ENCODE results near the gene CCDC178. TPM values are rescaled to one million over a fixed set of nuclear protein-coding genes. Genes with fewer than 3 reads are reported as not detected.

Gene CCDC178
- polyA plus RNA-seq, 2 of the 4 experiments (the other 2 are of a cell fraction): 0.06 TPM; not detected in 1

GRCh38 chr18:33113416-33113815 is 327.1 kb downstream of the CCDC178 start:
- Histone ChIP-seq H3K9me3 (no peaks in the 10 kb centered on the region), H3K4me2 (no peak overlapping the region), H3K27ac (no peak overlapping the region), H3K4me1 (no peaks in the 10 kb centered on the region), H3K4me3 (no peak overlapping the region)
- DNase-seq (ENCODE audit: low read depth in 1 of 2, low spot score in 1 of 2) (no peak), ATAC-seq (no peak), FAIRE-seq (no peak)
- CTCF ChIA-PET: no interaction called here
- no peak for TF ChIP-seq MAFK (IDR thresholded peaks at IDR 0.05; ENCODE audit: partially characterized antibody)
- no peak for TF ChIP-seq MAZ (IDR thresholded peaks at IDR 0.05; ENCODE audit: borderline replicate concordance, low read depth, low read length)
- TF ChIP-seq HOXB13 (CRISPR knock-in tag; IDR thresholded peaks at IDR 0.05; ENCODE audit: low read depth): no peak
- no peak for TF ChIP-seq E2F6 (IDR thresholded peaks at IDR 0.05; ENCODE audit: borderline replicate concordance, low read depth)
- TF ChIP-seq BHLHE40 (IDR thresholded peaks at IDR 0.05; ENCODE audit: low read depth, low read length): no peak
- TF ChIP-seq JUNB (IDR thresholded peaks at IDR 0.05): no peak
- TF ChIP-seq HEYL (CRISPR knock-in tag; IDR thresholded peaks at IDR 0.05): no peak
- no peak for TF ChIP-seq HOXA7 (CRISPR knock-in tag; IDR thresholded peaks at IDR 0.05)
- no peak for TF ChIP-seq SMC3 (IDR thresholded peaks at IDR 0.05)
- no peak for TF ChIP-seq NR3C1 (IDR thresholded peaks at IDR 0.05)
- no peak for TF ChIP-seq BCL3 (IDR thresholded peaks at IDR 0.05)
- no peak for TF ChIP-seq POLR2AphosphoS2 (conservative IDR thresholded peaks at IDR 0.05; ENCODE audit: low read length)
- no peak for TF ChIP-seq FOSL2 (IDR thresholded peaks at IDR 0.05)
- TF ChIP-seq FOSL2 (CRISPR knock-in tag; IDR thresholded peaks at IDR 0.05): no peak
- TF ChIP-seq ESRRA (IDR thresholded peaks at IDR 0.05; ENCODE audit: borderline replicate concordance, low read length): no peak
- no peak for TF ChIP-seq ZSCAN20 (CRISPR knock-in tag; IDR thresholded peaks at IDR 0.05)
- POLR2A ChIA-PET: no interaction called here
- 43% methylated on average over 1 of the region's 1 CpG for WGBS (ENCODE audit: missing lambda C conversion rate)

GRCh38 chr18:33107511-33107910 is 333.0 kb downstream of the CCDC178 start:
- Histone ChIP-seq H3K9me3 (no peaks in the 10 kb centered on the region), H3K4me1 (no peaks in the 10 kb centered on the region), H3K4me2 (no peak overlapping the region), H3K27ac (no peak overlapping the region), H3K4me3 (no peak overlapping the region)
- ATAC-seq: no peak
- TF ChIP-seq MYC (IDR thresholded peaks at IDR 0.05; ENCODE audit: borderline replicate concordance, low read length): no peak
- TF ChIP-seq MAFK (IDR thresholded peaks at IDR 0.05; ENCODE audit: partially characterized antibody): peak; percentile 19
- TF ChIP-seq TFCP2L1 (CRISPR knock-in tag; IDR thresholded peaks at IDR 0.05): no peak
- TF ChIP-seq NPAS2 (CRISPR knock-in tag; IDR thresholded peaks at IDR 0.05; ENCODE audit: borderline replicate concordance): no peak
- TF ChIP-seq BHLHE40 (IDR thresholded peaks at IDR 0.05; ENCODE audit: low read depth, low read length): no peak
- no peak for TF ChIP-seq ELK1 (IDR thresholded peaks at IDR 0.05; ENCODE audit: low read depth, low read length)
- no peak for FAIRE-seq
- ChIA-PET POLR2A (no interaction called here), CTCF (no interaction called here)
- DNase-seq (ENCODE audit: low read depth in 1 of 2, low spot score in 1 of 2): no peak

- POLR2A ChIA-PET: no interaction called here
- FAIRE-seq: no peak
Observed at GRCh38 chr18:33101316-33101715, 339.2 kb downstream of the CCDC178 start.

GRCh38 chr18:33099626-33100025 is 340.9 kb downstream of the CCDC178 start:
- ChIA-PET POLR2A (no interaction called here), CTCF (no interaction called here)
- Histone ChIP-seq H3K9me3 (no peaks in the 10 kb centered on the region), H3K4me1 (no peaks in the 10 kb centered on the region), H3K4me2 (no peak overlapping the region), H3K4me3 (no peak overlapping the region), H3K27ac (no peak overlapping the region)
- FAIRE-seq (no peak), DNase-seq (ENCODE audit: low read depth in 1 of 2, low spot score in 1 of 2) (no peak), ATAC-seq (no peak)
- TF ChIP-seq POLR2A (IDR thresholded peaks at IDR 0.05; ENCODE audit: low read length) (no peak), MAFK (IDR thresholded peaks at IDR 0.05; ENCODE audit: partially characterized antibody) (no peak), ZSCAN20 (CRISPR knock-in tag; IDR thresholded peaks at IDR 0.05) (no peak), HEYL (CRISPR knock-in tag; IDR thresholded peaks at IDR 0.05) (no peak), TP53 (CRISPR knock-in tag; IDR thresholded peaks at IDR 0.05) (no peak), JUN (IDR thresholded peaks at IDR 0.05) (no peak), EHF (CRISPR knock-in tag; IDR thresholded peaks at IDR 0.05) (no peak), EHMT2 (IDR thresholded peaks at IDR 0.05; ENCODE audit: low read depth) (no peak), ZC3H11A (IDR thresholded peaks at IDR 0.05) (no peak), CHD2 (IDR thresholded peaks at IDR 0.05; ENCODE audit: low read length, partially characterized antibody) (no peak)
- WGBS (ENCODE audit: missing lambda C conversion rate): 0% methylated on average over 3 of the region's 3 CpGs

More at GRCh38 chr18:33101316-33101715, 339.2 kb downstream of the CCDC178 start:
- CTCF ChIA-PET: no interaction called here
- ATAC-seq (no peak), DNase-seq (ENCODE audit: low read depth in 1 of 2, low spot score in 1 of 2) (no peak)
- H3K27ac ChIP-seq: no peak overlapping the region
- H3K4me3 ChIP-seq: no peak overlapping the region
- 32% methylated on average over 3 of the region's 3 CpGs for whole genome bisulfite sequencing (ENCODE audit: missing lambda C conversion rate)
- TF ChIP-seq FOSB (CRISPR knock-in tag; IDR thresholded peaks at IDR 0.05): no peak
- no peak overlapping the region for H3K4me2 ChIP-seq
- no peaks in the 10 kb centered on the region for H3K4me1 ChIP-seq
- H3K9me3 ChIP-seq: no peaks in the 10 kb centered on the region
